Glomerular visceral epithelial cell (primary cell): ENCODE data around the gene UGP2.

Source experiments
- DNase-seq: peaks from one replicate; pipeline ENCODE4 v3.0.0-alpha.2; 2016; ENCODE audit errors: extremely low spot score

UGP2 gene

GRCh38 chr2:63865159-63865799, 23.6 kb downstream of the UGP2 start:
- no peak for DNase-seq

- DNase-seq = no peak
Measured at GRCh38 chr2:63866009-63866709, 24.5 kb downstream of the UGP2 start.

DNA sequence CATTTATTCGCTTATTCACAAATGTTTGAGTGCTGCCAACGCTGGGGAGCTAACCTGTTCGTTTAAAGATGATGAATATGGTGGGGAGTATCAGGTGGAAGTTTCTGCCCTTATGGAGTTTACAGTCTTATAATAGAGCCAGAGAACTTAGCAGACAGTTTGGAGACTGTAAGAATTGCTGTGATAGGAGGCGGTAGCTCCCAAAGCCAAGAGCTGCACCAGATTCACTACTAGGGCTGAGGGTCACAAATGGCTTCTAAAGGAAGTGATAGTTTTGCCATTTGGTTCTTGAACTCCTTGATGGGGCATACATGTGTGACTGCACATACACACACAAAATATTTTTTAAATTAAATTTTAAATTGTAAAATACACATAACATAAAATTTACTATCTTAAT, 29.0 kb downstream of the UGP2 start:
- DNase-seq = no peak

GRCh38 chr2:63871864-63872263, 30.2 kb downstream of the UGP2 start:
- DNase-seq = no peak

GRCh38 chr2:63872571-63873328, 31.1 kb downstream of the UGP2 start:
- no peak for DNase-seq

GRCh38 chr2:63874204-63875130, 32.8 kb downstream of the UGP2 start:
- DNase-seq = no peak

GRCh38 chr2:63875131-63875527, 33.4 kb downstream of the UGP2 start:
- no peak for DNase-seq

DNA sequence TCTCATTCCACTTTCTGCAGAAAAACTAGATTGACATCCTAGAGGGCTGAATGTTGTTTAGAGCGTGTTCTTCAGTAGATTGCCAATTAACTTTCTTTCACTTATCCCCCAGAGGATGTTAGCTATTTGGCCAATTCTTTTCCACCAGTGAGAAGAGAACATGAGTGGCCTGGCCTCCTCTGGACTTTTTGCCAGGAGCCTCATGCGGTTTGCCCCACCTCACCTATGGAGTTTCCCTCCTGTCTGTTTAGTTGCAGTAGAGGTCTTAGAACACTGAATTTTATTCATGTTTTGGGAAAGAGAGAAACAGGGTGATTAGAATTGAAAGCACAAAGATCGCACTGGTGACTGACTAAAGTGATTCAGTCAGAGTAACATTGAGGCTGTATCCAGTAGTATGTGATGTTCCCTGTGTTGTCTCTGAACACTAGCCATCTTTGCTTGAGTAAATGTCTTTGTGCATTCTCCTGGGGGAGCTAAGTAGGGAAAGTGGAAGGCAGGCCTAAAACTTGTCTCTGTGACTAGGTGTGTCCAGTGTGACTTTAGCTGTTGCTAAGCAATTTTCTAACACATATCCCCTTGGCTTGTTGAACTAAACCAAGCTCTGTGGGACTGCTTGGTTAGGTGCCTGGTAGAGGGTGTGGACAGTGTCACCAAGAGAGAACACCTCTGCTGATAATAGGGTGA, 34.0 kb downstream of the UGP2 start:
- no peak for DNase-seq

- DNase-seq = no peak
Measured at GRCh38 chr2:63876311-63876710, 34.6 kb downstream of the UGP2 start.

DNA sequence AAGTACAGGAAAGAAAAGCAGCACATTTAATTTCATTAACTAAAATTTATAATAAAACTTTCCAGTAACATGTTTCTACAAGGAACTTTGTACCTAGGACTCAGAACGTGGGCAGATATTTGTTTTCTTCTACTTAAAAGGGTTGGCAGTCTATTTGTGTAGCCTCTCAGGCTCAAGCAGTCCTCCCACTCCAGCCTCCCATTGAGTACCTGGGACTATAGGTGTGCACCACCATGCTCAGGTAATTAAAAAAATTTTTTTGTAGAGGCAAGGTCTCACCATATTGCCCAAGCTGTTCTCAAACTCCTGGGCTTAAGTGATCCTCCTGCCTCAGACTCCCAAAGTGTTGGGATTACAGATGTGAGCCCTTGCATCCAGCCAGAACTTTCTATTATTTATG, 36.8 kb downstream of the UGP2 start:
- DNase-seq = no peak

- no peak for DNase-seq
Measured at GRCh38 chr2:63879876-63880433, 38.3 kb downstream of the UGP2 start.

DNA sequence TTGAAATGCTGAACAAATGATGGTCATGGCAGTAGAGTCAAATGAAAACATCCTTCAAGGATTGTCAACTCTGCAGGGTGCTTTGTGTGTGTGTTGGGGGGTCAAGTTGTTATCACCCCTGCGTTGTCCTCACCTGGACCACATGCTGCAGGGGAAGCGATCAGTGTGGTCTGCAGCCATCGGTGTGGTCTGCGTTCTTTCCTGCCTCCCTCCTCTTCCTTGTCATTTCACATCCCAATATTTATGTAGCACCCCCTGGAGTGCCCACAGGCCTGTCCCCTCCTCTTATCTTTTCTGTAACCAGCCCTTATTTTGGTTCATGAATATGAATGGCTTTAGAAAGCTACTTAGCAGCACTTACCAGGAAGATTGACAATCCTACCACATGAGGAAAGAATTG, 38.9 kb downstream of the UGP2 start:
- DNase-seq = no peak

DNA sequence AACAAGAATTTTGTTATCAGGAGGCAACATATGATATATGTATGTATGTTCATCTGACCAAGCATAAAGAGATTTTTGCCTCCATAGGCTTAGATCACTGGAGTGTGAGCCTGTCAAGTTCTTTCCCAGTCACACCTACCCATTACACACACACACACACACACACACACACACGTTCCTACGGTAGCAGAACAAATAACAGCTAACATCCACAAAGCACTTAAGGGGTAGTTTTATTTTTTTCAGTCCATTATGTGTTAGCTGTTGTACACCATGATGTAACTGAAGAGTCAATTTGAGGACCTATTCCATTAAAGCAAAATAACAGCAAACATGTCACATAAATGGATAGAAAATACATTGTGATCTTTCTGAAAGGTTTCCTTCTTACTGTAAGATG, 39.5 kb downstream of the UGP2 start:
- DNase-seq = no peak

GRCh38 chr2:63882395-63883105, 40.9 kb downstream of the UGP2 start:
- no peak for DNase-seq

- no peak for DNase-seq
Measured at GRCh38 chr2:63886445-63886844, 44.7 kb downstream of the UGP2 start.

DNA sequence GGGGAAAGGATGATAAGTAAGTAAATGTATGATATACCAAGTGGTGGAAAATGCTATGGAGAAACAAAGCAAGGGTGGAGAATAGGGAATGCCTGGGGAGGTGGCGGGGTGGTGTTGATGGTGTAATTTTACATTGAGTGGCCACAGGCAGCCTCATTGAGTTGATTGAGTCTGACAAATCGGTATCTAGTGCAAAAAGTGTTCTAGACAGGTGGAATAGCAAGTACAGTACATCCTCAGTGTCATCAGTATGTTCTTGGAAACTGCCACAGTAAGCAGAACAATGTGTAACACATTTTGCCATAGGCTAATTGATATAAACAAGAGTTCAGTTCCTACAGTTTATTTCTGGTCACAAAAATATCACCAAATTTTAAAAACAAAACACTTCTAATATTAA, 46.4 kb downstream of the UGP2 start:
- DNase-seq = no peak

- DNase-seq = peak; percentile 57
Measured at GRCh38 chr2:63888490-63889402, 47.0 kb downstream of the UGP2 start.

DNA sequence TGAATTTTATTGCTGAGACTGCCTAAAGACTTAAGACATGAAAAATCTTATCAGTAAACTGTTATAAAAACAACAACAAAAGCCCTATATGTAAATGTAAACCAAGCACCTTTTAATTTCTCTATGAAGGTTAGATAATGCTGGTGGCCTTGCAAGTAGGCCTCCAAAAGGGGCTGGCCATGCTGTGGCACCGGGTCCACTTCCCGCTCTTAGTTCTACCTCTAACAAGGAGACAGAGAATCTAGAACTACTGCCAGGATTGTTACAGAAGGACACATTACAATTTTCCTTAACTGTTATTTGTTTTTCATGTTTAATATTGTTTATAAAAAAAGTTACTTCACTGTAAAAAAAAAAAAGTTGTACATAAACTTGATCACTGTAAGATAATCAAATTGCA, 49.0 kb downstream of the UGP2 start:
- no peak for DNase-seq

DNA sequence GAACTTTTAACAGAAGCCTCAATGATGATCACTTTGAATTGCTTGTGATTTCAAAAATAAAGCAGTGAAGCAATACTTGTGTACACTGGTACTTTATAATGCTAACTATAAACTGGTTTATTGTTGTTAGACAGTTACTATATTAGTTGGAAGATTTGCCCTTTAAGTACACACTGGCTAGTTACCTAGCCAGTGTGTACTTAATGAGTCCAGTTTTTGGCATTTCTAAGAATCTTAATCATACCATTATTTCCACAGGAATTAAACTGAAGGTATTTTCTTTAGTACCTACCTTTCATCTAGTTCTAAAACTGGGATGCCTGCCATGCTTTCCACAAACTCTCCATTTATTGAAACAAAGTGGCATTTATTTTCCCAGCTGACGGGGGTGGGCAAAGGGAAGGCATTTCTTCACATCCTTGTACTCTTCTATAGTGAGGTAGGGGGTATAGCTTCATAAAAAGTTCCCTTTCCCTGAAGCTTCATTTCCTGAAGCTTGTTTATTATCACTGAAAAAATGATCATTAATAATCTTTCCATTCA, 49.9 kb downstream of the UGP2 start:
- no peak for DNase-seq
